GM10847 (cell line): ENCODE measurements around the gene TXNL1.

Experiments used
- POLR2A ChIP-seq: IDR thresholded peaks from 2 replicates; pipeline ENCODE4 v1.6.1; 2011; ENCODE audit not compliant: insufficient read length; ENCODE audit errors: extremely low read depth

Gene TXNL1

GRCh38 chr18:56559044-56559443 is 79.3 kb downstream of the TXNL1 start:
- no peak for TF ChIP-seq POLR2A

- TF ChIP-seq POLR2A = no peak
Observed at GRCh38 chr18:56556907-56557306, 81.5 kb downstream of the TXNL1 start.

- no peak for TF ChIP-seq POLR2A
Observed at GRCh38 chr18:56550121-56550520, 88.3 kb downstream of the TXNL1 start.
